ENCODE data around the gene TMEM205.
"Not testable (repeated sequence)": the region's sequence is repeated elsewhere in the genome, so short reads cannot be mapped to it uniquely, and the experiment has no call there.

TMEM205 gene

DNA sequence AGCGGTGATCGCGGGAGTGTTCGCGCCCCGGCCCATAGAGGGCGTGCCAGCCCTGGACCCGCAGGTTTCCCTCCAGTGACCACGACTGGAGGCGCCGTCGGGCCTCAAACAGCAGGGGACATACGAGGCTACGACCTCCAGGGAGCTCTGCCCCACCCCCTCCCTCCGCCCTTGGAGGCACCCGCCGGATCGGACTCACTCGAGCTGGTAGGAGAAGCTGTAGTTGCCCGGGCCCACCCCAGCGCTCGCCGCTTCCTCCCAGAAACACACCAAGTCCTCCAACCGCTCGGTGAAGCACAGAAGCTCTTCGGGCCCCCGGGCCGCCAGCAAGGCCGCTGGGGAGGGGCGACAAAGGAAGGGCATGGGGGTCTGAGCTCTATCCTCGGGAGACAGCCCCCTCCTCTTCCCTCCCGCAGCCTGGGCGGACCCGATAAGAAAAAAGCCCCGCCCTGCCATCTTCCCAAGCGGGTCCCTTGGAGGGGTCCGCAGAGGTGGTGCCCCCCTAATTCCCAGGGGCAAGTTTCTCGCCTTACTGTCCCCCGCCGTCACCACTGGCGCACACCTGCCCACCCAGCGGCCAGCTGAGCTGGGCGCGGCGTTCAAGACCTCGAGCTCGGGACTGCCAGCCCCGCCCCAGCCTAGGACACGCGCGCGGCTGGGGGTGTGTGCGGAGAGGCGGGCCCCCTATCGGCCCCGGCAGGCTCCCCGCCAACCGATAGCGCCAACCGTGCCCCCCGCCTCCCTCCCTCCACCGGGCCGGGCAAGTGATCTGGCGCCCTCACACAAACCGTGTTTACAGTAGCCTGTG is 37.0 kb upstream of the TMEM205 start:
- peak overlapping the region; percentile 91 for H3K9ac ChIP-seq (ENCODE audit: low read depth, low read length, poor library complexity, severe bottlenecking)
- peak overlapping the region; percentile 95 for H2AFZ ChIP-seq (ENCODE audit: low read length)
- no peaks in the 10 kb centered on the region for H3K9me2 ChIP-seq (replicated peaks; ENCODE audit: low read depth, low read length)

DNA sequence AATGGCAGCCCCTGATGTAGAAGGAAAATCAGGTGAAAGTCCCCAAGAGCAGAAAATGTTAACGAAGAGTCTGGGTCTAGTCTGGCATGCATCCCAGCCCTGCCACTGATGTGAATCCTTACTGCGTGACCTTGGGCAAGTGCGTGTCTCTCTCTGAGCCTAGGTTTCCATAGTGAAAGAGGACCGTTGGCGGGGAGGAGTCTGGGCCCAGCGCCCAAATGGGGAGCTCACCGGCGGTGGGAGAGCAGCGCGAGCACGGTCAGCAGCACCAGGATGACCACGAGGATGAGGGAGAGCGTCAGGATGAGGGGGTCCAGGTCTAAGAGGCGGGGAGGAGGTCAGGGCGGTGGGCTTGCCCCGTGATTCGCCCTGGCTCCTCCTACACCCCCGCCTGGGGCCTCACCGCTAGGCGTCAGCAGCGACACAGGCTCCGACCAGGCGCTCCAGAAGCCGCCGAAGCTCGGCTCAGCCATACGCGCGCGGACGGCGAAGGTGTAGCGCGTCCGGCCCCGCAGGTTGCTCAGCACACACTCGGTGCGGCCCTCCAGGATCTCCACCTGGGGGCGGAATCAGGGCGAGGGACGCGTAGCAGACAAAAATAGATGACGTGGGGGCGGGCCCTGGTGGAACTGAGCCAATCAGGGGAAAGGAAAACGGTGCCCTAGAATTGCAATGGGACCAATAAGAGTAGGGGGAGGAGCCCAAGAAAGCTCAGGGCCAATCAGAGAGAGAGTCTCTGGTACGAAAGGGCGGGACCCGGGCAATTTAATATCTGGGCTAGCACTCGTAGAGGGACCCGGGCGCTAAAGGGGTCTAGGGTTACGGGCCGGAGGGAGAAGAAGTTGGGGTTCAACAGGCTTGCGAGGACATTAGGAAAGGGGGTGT is 34.8 kb upstream of the TMEM205 start:
- H2AFZ ChIP-seq (ENCODE audit: low read length): no peak overlapping the region
- no peaks in the 10 kb centered on the region for H3K27me3 ChIP-seq (ENCODE audit: insufficient read depth, low read length, poor library complexity, severe bottlenecking)
- no peaks in the 10 kb centered on the region for H3K36me3 ChIP-seq (ENCODE audit: insufficient read depth, low read length)
- no peaks in the 10 kb centered on the region for H3K9me2 ChIP-seq (replicated peaks; ENCODE audit: low read depth, low read length)
- H3F3A ChIP-seq (ENCODE audit: low read depth): no peaks in the 10 kb centered on the region
- peaks cover 39% of the 10 kb centered on the region for H3K4me1 ChIP-seq (ENCODE audit: insufficient read depth, low read length, poor library complexity, severe bottlenecking)
- H3K4me3 ChIP-seq (ENCODE audit: low read length, poor library complexity, severe bottlenecking): no peak overlapping the region
- H3K79me2 ChIP-seq (ENCODE audit: insufficient read depth, low read length): peaks cover 11% of the 10 kb centered on the region; the same call in 1 of the 2 replicates
- peaks cover 5% of the 10 kb centered on the region for H4K20me1 ChIP-seq (ENCODE audit: insufficient read depth, low read length, poor library complexity, severe bottlenecking)
- TF ChIP-seq EZH2phosphoT487 (IDR thresholded peaks at IDR 0.05; ENCODE audit: borderline replicate concordance): no peak
- TF ChIP-seq, protein P1, sequence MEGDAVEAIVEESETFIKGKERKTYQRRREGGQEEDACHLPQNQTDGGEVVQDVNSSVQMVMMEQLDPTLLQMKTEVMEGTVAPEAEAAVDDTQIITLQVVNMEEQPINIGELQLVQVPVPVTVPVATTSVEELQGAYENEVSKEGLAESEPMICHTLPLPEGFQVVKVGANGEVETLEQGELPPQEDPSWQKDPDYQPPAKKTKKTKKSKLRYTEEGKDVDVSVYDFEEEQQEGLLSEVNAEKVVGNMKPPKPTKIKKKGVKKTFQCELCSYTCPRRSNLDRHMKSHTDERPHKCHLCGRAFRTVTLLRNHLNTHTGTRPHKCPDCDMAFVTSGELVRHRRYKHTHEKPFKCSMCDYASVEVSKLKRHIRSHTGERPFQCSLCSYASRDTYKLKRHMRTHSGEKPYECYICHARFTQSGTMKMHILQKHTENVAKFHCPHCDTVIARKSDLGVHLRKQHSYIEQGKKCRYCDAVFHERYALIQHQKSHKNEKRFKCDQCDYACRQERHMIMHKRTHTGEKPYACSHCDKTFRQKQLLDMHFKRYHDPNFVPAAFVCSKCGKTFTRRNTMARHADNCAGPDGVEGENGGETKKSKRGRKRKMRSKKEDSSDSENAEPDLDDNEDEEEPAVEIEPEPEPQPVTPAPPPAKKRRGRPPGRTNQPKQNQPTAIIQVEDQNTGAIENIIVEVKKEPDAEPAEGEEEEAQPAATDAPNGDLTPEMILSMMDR (conservative IDR thresholded peaks at IDR 0.05; ENCODE audit: low read length): no peak
- no peak overlapping the region for H3K4me2 ChIP-seq (ENCODE audit: low read depth, low read length, poor library complexity, severe bottlenecking)
- no peak overlapping the region for H3K9ac ChIP-seq (ENCODE audit: low read depth, low read length, poor library complexity, severe bottlenecking)
- no peaks in the 10 kb centered on the region for H3K9me3 ChIP-seq (ENCODE audit: insufficient read depth, low read depth, low read length)

More for the DNA sequence above, 37.0 kb upstream of the TMEM205 start:
- H4K20me1 ChIP-seq (ENCODE audit: insufficient read depth, low read length, poor library complexity, severe bottlenecking): peaks cover 5% of the 10 kb centered on the region
- H3K27me3 ChIP-seq (ENCODE audit: insufficient read depth, low read length, poor library complexity, severe bottlenecking): no peaks in the 10 kb centered on the region
- H3K4me1 ChIP-seq (ENCODE audit: insufficient read depth, low read length, poor library complexity, severe bottlenecking): peaks cover 18% of the 10 kb centered on the region
- no peaks in the 10 kb centered on the region for H3K9me3 ChIP-seq (ENCODE audit: insufficient read depth, low read depth, low read length)
- no peaks in the 10 kb centered on the region for H3K36me3 ChIP-seq (ENCODE audit: insufficient read depth, low read length)
- TF ChIP-seq, protein P1 (conservative IDR thresholded peaks at IDR 0.05; ENCODE audit: low read length): peak; percentile 73
- TF ChIP-seq EZH2phosphoT487 (IDR thresholded peaks at IDR 0.05; ENCODE audit: borderline replicate concordance): no peak
- H3K79me2 ChIP-seq (ENCODE audit: insufficient read depth, low read length): no peaks in the 10 kb centered on the region
- H3F3A ChIP-seq (ENCODE audit: low read depth): no peaks in the 10 kb centered on the region
- H3K4me2 ChIP-seq (ENCODE audit: low read depth, low read length, poor library complexity, severe bottlenecking): peak overlapping the region; percentile 93
- peak overlapping the region; percentile 90 for H3K4me3 ChIP-seq (ENCODE audit: low read length, poor library complexity, severe bottlenecking)

DNA sequence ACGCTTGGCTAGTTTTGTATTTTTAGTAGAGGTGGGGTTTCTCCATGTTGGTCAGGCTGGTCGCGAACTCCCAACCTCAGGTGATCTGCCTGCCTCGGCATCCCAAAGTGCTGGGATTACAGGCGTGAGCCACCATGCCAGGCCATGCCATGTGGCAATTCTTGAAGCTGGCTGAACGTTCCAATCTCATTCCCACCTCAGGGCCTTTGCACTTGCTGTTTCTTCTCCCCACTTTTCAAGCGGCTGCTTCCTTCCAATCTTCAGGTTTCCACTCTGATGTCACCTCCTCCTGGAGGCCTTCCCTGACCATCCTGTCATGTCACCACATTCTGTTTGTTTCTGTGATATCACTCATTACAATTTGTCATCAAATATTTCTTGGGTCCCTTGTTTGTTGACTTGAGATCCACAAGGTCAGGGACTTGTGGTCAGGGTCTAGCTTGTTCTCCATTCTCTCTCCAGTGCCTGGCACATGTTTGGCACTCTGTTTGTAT is 33.8 kb upstream of the TMEM205 start:
- Histone ChIP-seq H3K36me3 (ENCODE audit: insufficient read depth, low read length) (no peaks in the 10 kb centered on the region), H3K27me3 (ENCODE audit: insufficient read depth, low read length, poor library complexity, severe bottlenecking) (no peaks in the 10 kb centered on the region), H3F3A (ENCODE audit: low read depth) (no peaks in the 10 kb centered on the region), H3K79me2 (ENCODE audit: insufficient read depth, low read length) (peaks cover 15% of the 10 kb centered on the region; the same call in 1 of the 2 replicates), H3K9me3 (ENCODE audit: insufficient read depth, low read depth, low read length) (no peaks in the 10 kb centered on the region), H3K4me1 (ENCODE audit: insufficient read depth, low read length, poor library complexity, severe bottlenecking) (peaks cover 41% of the 10 kb centered on the region), H3K4me2 (ENCODE audit: low read depth, low read length, poor library complexity, severe bottlenecking) (no peak overlapping the region), H3K9ac (ENCODE audit: low read depth, low read length, poor library complexity, severe bottlenecking) (no peak overlapping the region), H4K20me1 (ENCODE audit: insufficient read depth, low read length, poor library complexity, severe bottlenecking) (peaks cover 5% of the 10 kb centered on the region), H2AFZ (ENCODE audit: low read length) (no peak overlapping the region), H3K4me3 (ENCODE audit: low read length, poor library complexity, severe bottlenecking) (no peak overlapping the region), H3K9me2 (replicated peaks; ENCODE audit: low read depth, low read length) (no peaks in the 10 kb centered on the region)
- no peak for TF ChIP-seq EZH2phosphoT487 (IDR thresholded peaks at IDR 0.05; ENCODE audit: borderline replicate concordance)
- TF ChIP-seq, protein P1 (conservative IDR thresholded peaks at IDR 0.05; ENCODE audit: low read length): no peak

DNA sequence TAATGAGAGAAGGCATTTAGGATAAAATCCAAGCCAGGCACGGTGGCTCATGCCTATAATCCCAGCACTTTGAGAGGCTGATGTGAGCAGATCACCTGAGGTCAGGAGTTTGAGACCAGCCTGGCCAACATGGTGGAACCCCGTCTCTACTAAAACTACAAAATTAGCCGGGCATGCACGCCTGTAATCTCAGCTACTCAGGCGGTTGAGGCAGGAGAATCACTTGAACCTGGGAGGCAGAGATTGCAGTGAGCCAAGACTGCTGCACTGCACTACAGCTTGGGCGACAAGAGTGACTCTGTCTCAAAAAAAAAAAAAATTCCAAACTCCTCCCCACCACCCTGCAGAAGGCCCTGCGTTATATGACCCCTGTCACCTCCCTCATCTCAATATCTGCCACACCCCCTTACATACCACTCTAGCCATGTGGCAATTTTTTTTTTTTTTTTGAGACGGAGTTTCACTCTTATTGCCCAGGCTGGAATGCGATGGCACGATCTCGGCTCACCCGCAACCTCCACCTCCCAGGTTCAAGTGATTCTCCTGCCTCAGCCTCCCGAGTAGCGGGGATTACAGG is 33.3 kb upstream of the TMEM205 start:
- not testable (repeated sequence) for H3K4me2 ChIP-seq (ENCODE audit: low read depth, low read length, poor library complexity, severe bottlenecking); H3K9ac ChIP-seq (ENCODE audit: low read depth, low read length, poor library complexity, severe bottlenecking)

More for the DNA sequence above, 33.3 kb upstream of the TMEM205 start:
- Histone ChIP-seq H3K4me1 (ENCODE audit: insufficient read depth, low read length, poor library complexity, severe bottlenecking) (peaks cover 36% of the 10 kb centered on the region), H3K79me2 (ENCODE audit: insufficient read depth, low read length) (peaks cover 15% of the 10 kb centered on the region; the same call in 1 of the 2 replicates)
- H3K9me3 ChIP-seq (ENCODE audit: insufficient read depth, low read depth, low read length); H3F3A ChIP-seq (ENCODE audit: low read depth); H4K20me1 ChIP-seq (ENCODE audit: insufficient read depth, low read length, poor library complexity, severe bottlenecking); H2AFZ ChIP-seq (ENCODE audit: low read length); H3K4me3 ChIP-seq (ENCODE audit: low read length, poor library complexity, severe bottlenecking); H3K36me3 ChIP-seq (ENCODE audit: insufficient read depth, low read length); H3K9me2 ChIP-seq (replicated peaks; ENCODE audit: low read depth, low read length); H3K27me3 ChIP-seq (ENCODE audit: insufficient read depth, low read length, poor library complexity, severe bottlenecking): not testable (repeated sequence)
